Activated CD4-positive, alpha-beta T cell treated with anti-CD3 and anti-CD28 coated beads for 1 hour (primary cell): ENCODE measurements around the gene C1QTNF9B.

Experiments used
- DNase-seq: peaks from one replicate; pipeline ENCODE4 v3.0.0-alpha.2; 2020

The C1QTNF9B gene

DNA sequence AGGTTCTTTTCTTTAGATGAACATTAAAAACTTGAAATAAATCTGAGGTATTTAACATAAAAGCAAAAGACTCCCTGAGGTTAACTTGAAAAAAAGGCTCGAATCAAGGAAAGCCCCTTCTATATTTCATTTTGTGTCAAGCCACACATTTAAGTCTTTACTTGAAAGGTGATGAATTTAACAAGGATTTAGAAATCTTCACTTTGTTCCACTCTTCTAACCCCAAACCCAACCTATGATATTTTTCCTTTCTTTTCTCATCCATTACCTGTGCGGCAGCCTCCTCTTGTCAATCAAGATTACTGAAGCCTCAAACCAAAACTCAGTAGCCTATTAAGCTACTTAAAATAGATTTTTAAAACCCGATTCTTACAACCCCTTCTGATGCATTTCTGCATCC is 41.9 kb downstream of the C1QTNF9B start:
- DNase-seq, result no peak

- DNase-seq, result no peak
Measured at GRCh38 chr13:23852351-23852750, 45.0 kb downstream of the C1QTNF9B start.

- DNase-seq, result no peak
Measured at GRCh38 chr13:23851106-23851505, 46.2 kb downstream of the C1QTNF9B start.

DNA sequence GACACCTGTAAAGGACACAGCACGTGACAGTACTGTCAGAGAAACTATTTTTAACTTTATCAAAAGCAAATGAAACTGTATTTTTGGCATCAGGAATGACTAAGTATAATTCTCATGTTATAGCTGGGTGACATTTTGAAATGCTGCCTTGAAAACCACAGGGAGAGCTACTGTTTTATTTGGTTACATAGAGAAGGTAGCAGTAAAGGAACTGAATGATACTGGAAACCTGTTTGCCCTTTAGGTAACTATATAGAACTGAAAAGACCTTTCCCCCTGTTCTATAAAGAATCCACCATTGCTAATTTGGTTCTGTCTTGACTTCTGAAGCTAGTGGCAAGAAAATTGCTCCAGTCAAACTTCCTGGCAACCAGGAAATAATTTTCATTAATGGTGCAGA is 47.2 kb downstream of the C1QTNF9B start:
- DNase-seq, result no peak

- no peak for DNase-seq
Measured at GRCh38 chr13:23849670-23850069, 47.6 kb downstream of the C1QTNF9B start.

- DNase-seq, result no peak
Measured at GRCh38 chr13:23848646-23849141, 48.6 kb downstream of the C1QTNF9B start.

GRCh38 chr13:23848019-23848418 is 49.3 kb downstream of the C1QTNF9B start:
- DNase-seq, result no peak

DNA sequence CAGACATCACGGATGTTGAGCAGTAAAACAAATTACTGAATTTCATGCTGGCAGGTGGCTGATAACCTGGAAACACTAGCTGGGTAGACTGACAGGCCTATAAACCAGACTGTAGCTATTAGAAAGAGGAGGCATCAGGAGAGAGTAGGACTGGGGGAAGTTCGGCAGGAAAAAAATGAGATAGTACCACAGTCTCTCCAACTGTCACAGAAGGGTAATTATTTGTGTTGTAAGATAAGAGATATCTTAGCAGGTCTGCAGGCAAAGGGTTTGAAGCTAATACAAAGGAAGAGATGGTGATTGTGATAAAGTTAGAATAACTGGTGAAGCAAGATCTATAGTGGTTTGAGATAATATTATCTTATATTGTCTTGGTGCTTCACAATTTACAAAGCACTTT is 49.8 kb downstream of the C1QTNF9B start:
- no peak for DNase-seq

GRCh38 chr13:23845105-23845725 is 52.1 kb downstream of the C1QTNF9B start:
- no peak for DNase-seq

GRCh38 chr13:23844132-23844531 is 53.2 kb downstream of the C1QTNF9B start:
- no peak for DNase-seq

DNA sequence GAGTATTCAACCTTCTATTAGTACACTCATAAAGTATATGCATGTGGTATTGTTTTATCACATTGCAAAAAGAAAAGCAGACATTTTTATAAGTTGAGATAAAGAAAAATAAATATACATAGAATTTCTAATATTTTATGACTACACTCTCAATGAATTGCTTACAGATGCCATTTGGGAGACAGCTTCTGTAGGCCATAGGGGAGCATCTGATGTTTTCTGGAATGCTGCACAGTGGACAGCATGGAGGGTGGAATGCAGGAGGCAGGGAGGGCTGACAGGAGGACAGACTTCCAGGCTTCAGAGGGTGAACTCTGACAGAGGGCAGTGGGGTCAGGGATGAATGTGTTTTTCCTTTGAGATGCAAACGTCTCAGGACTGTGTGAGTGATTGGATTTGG is 53.9 kb downstream of the C1QTNF9B start:
- no peak for DNase-seq

DNA sequence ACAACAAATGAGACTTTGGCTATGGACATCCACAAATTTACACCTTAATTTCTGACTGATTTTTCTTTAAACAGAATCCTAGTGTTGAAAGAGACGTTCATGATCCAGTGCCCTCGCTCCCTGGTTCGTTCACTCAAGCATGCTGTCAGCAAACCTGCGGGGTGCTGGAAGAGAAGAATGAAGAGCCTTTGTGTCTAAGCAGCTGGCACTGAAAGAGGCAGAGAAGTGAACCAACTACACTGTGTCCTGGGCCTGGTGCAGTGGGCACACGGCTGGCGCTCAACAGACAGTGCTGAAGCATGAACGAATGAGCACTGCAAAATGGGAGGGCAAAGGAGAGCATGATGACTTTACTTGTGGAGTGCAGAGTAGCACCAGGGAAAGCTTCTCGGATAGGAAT is 54.9 kb downstream of the C1QTNF9B start:
- DNase-seq, result no peak
